ENCODE results near the gene TMEM232.

The TMEM232 gene

DNA sequence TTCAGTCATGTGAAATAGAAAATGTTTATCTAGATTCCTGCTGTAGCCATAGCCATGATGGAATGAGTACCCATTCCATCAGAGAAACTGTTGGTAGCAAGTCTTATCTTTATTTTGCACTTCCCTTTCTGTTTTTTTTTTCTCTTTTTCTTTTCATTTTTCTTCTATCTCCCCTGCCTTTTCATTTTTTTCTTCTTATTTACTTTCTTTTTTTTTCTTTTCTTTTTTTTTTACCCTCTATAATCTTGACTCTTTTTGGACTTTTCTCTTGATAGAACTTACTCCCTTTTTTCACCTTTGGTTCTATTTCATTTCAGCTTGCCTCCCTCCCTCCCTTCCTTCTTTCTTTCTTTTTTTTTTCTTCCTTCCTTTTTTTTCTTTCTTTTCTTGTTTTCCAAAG lies 27.7 kb upstream of the TMEM232 start:
- no peak overlapping the region for H3K4me3 ChIP-seq (replicated peaks; ENCODE audit: low read depth, low read length)
- TF ChIP-seq, protein P1, sequence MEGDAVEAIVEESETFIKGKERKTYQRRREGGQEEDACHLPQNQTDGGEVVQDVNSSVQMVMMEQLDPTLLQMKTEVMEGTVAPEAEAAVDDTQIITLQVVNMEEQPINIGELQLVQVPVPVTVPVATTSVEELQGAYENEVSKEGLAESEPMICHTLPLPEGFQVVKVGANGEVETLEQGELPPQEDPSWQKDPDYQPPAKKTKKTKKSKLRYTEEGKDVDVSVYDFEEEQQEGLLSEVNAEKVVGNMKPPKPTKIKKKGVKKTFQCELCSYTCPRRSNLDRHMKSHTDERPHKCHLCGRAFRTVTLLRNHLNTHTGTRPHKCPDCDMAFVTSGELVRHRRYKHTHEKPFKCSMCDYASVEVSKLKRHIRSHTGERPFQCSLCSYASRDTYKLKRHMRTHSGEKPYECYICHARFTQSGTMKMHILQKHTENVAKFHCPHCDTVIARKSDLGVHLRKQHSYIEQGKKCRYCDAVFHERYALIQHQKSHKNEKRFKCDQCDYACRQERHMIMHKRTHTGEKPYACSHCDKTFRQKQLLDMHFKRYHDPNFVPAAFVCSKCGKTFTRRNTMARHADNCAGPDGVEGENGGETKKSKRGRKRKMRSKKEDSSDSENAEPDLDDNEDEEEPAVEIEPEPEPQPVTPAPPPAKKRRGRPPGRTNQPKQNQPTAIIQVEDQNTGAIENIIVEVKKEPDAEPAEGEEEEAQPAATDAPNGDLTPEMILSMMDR (IDR thresholded peaks at IDR 0.05; ENCODE audit: low read depth, low read length, missing control alignments): no peak
- no peak for DNase-seq (ENCODE audit: extremely low read depth, low read depth)

DNA sequence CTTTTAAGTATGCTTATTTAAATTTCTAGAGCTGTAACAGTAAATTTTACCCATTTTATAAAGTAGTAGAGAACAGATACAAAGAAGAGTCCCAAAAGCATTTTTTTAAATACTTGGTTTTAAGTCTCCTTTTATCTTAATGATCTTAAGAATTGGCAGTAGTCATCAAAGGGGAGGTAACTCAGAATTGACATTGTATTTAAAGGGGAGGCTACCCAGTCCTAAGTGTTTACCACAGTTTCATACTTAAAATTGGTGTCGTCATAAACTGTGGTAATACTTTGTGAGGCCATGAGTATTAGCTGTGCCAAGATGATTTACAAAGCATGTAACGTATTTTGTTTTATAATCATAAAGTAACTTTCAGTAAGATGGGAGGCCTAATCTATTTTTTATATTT lies 27.1 kb upstream of the TMEM232 start:
- no peak for DNase-seq (ENCODE audit: extremely low read depth, low read depth)
- no peak overlapping the region for H3K4me3 ChIP-seq (replicated peaks; ENCODE audit: low read depth, low read length)
- TF ChIP-seq, protein P1 (IDR thresholded peaks at IDR 0.05; ENCODE audit: low read depth, low read length, missing control alignments): no peak

DNA sequence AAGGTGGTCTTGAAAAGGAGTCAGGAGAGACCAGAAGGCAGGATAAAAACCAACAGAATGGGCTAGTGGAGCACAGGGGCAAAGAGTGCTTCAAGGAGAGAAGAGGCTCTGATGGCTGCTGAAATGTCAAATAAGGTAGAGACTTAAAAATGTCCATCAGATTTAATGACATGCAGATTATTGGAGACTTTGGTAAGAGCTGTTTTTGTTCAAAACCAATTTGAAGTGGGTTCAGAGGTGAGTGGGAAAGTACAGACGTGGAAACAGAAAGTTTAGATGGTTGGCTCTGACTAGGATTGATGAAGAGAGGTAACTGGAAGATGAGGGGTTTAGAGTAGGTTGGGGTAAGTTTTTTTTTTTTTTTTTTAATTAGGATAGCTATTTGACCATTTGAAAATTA lies 26.5 kb upstream of the TMEM232 start:
- TF ChIP-seq, protein P1 (IDR thresholded peaks at IDR 0.05; ENCODE audit: low read depth, low read length, missing control alignments): no peak
- H3K4me3 ChIP-seq (replicated peaks; ENCODE audit: low read depth, low read length): no peak overlapping the region
- DNase-seq (ENCODE audit: extremely low read depth, low read depth): no peak

DNA sequence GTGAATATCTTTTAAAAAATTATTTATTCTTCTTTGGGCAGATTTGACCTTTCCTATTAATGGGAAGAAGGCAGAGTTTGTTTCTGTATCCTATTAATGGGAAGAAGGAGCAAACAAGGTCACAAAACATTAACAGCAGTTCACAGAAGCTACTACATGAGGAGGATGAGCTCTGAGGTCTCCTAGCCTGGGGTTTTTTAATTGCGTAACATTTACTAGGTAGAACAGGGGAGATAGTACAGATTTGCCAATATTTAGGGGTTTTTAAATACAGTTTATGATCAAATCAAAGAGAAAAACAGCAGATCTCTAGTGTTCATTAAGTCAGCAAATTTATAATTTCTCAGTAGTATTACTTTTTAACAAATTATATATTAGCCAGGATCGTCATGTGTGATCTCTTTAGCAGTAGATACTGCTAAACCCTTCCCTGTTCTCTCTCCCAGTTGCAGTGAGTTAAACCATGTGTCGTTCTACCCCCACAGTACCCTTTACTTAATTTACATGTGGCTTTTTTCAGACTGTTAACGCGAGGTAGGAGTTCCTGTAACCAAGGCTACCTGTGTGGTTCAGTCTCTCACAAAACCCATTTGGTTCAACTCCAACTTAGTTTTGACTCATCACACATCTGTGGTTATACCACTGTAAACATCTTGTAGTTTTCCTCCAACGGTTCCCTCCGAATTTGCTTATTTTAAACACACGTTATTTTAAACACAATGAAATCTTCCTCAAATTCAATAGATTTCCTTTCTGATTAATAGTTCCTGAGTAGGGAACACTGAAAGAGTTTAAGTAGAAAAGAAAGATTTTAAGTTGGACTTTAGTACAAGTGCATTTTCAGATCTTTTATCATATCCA lies 25.7 kb upstream of the TMEM232 start:
- peak; percentile 77 for DNase-seq (ENCODE audit: extremely low read depth, low read depth)
- H3K4me3 ChIP-seq (replicated peaks; ENCODE audit: low read depth, low read length): no peak overlapping the region
- TF ChIP-seq, protein P1 (IDR thresholded peaks at IDR 0.05; ENCODE audit: low read depth, low read length, missing control alignments): no peak

DNA sequence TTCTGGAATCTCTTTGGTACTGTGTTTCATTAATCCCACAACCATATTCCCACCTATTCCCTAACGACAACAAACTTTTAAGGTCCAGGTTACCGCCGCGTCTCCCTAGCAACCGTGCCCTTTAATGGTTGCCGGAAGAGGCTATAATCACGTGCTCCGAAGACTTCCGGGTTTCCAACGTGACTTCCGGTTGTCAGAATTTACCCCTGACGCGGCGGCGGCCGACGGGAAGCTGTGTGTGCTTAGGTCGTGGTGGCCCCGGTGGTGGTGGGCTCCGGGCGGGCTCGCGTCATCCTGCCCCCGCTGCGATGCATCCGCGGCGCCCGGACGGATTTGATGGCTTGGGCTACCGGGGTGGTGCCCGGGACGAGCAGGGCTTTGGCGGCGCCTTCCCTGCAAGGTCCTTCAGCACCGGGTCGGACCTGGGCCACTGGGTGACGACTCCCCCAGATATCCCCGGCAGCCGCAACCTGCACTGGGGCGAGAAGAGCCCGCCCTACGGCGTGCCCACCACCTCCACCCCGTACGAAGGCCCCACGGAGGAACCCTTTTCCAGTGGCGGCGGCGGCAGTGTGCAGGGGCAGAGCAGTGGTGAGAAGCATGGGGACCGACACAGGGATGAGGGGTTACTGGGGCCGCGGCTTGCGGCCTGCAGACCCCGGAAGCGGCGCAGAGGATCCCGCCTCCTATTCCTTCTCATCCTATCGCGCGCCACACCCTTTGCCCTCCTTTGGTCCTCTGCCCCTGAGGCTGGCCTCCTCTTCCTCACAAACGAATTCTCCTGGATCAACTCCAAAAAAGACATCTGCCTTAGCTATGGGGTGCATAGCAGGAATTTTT lies 12.6 kb upstream of the TMEM232 start, which contains the start of gene SLC25A46:
Gene SLC25A46, plus strand, starts transcription at position 196 of the 840 bp plus-strand sequence. Its CDS starts 113 bp downstream, at position 309.
- H3K4me3 ChIP-seq (replicated peaks; ENCODE audit: low read depth, low read length): peak within 1 kb of the TSS; percentile 84
- peak; percentile 78 for DNase-seq (ENCODE audit: extremely low read depth, low read depth)
- TF ChIP-seq, protein P1 (IDR thresholded peaks at IDR 0.05; ENCODE audit: low read depth, low read length, missing control alignments): no peak

DNA sequence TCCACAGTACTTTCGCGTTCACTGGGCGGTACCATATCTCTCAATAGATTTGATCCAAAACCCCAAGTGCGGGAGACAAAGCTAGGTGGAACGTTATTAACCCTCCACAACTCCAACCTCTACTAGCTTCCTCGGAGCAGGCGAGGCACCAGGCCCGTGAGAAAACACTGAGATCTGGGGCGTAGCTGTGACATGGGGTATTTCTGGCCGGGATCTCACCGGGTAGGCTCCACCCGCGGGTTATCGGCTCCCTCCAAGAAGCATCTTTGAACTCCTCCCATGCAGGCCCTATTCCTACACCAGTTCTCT lies 12.0 kb upstream of the TMEM232 start:
- DNase-seq (ENCODE audit: extremely low read depth, low read depth): no peak
- TF ChIP-seq, protein P1 (IDR thresholded peaks at IDR 0.05; ENCODE audit: low read depth, low read length, missing control alignments): no peak
- H3K4me3 ChIP-seq (replicated peaks; ENCODE audit: low read depth, low read length): peak overlapping the region; percentile 84
